Psoas muscle (tissue), 8 donors: ENCODE results near the gene PLA2G1B. TPM values are rescaled to one million over a fixed set of nuclear protein-coding genes. Genes with fewer than 3 reads are reported as not detected.

ENCODE experiments used
- ATAC-seq, 4 donors: fragments of 200-7000 bp; cut with Tn5 transposase; one replicate each; pipeline ENCODE4 v1.9.1; 2020; ENCODE audit warnings: moderate library complexity in 3 of 4, mild to moderate bottlenecking in 2 of 4
- DNase-seq, 2 donors: peaks; one replicate each; pipeline ENCODE4 v3.0.0-alpha.2; 2020
- H3K27ac ChIP-seq: fragments of 200-600 bp; one replicate; pipeline ENCODE4 v1.8.0; 2022
- H3K27me3 ChIP-seq, 3 donors: fragments of 200-600 bp in 1 of 3; one replicate each; pipeline versions ENCODE4 v1.6.1 to v1.8.0; 2013 to 2022; ENCODE audit warnings: low read length in 2 of 3, mild to moderate bottlenecking in 2 of 3, moderate library complexity in 1 of 3; ENCODE audit not compliant: insufficient read depth in 3 of 3
- H3K36me3 ChIP-seq, 2 donors: fragments of 200-600 bp in 1 of 2; one replicate each; pipeline versions ENCODE4 v1.6.1 to v1.8.0; 2013 to 2022; ENCODE audit warnings: low read depth in 1 of 2, mild to moderate bottlenecking in 1 of 2, moderate library complexity in 1 of 2; ENCODE audit not compliant: insufficient read depth in 1 of 2
- H3K4me1 ChIP-seq: fragments of 200-600 bp; one replicate; pipeline ENCODE4 v1.8.0; 2022
- H3K4me3 ChIP-seq: fragments of 200-600 bp; one replicate; pipeline ENCODE4 v1.8.0; 2022; ENCODE audit warnings: mild to moderate bottlenecking
- H3K9me3 ChIP-seq: fragments of 200-600 bp; one replicate; pipeline ENCODE4 v1.8.0; 2022
- WGBS, 3 donors: extraction: QIAGEN DNeasy Blood & Tissue Kit; methylation state at CpG; one replicate each; pipeline versions ENCODE4 v1.1.6 to v1.1.7; 2013; 5-methylcytosine and 5-hydroxymethylcytosine counted together
- intact Hi-C, 2 donors: fragments of 100-400 bp; cut with DNase I; formaldehyde crosslinking; loops; one replicate each; pipeline versions ENCODE4 v1.11.0 to v1.14.2; 2022
- polyA plus RNA-seq, 3 donors: library from polyadenylated mRNA; stranded (reverse); fragments of 200-250 nt; gene quantifications; one replicate each; pipeline ENCODE4 v1.2.3, GENCODE V29; 2013
- total RNA-seq, 4 donors: library from RNA; stranded (reverse); fragmentation: NEBNext Ultra II Directional in 2 of 4; extraction: Animal tissue kit (Norgen Biotek cat#: 25700) in 2 of 4; gene quantifications; one replicate each; pipeline versions ENCODE4 v1.2.1 to v1.2.4, GENCODE V29; 2021 to 2023
- TF ChIP-seq, protein P1 (sequence below): fragments of 200-600 bp; IDR thresholded peaks from one replicate; pipeline ENCODE4 v1.8.0; 2022; ENCODE audit warnings: antibody characterized with exemption
- donor health status: healthy with polysubstance abuse.
- donor health status: DM: no; HTN: no; CAD: no; lungs with moderate emphysema.
- donor health status: Bipolar disorder and iron deficiency.
- donor health status: healthy.
- donor health status: DM: yes; HTN: yes; CAD: no.
- donor health status: DM: no; HTN: no; CAD: no.
- donor health status: DM: no; HTN: no; CAD: no.
- donor health status: DM: yes; HTN: yes; CAD: no.

PLA2G1B gene
- total and polyA plus RNA-seq, 7 donors = 0.39 to 1.0 (median 0.81) TPM; not detected in 4

GRCh38 chr12:120278137-120279069 lies 49.2 kb downstream of the PLA2G1B start:
- WGBS, 3 donors = 95% methylated on average over 47 to 54 of the region's 57 CpGs
- ATAC-seq (no peak), DNase-seq (no peak)
- Histone ChIP-seq H3K9me3 (no peaks in the 10 kb centered on the region), H3K4me3 (no peak overlapping the region), H3K27me3 (no peaks in the 10 kb centered on the region), H3K36me3 (no peaks in the 10 kb centered on the region), H3K4me1 (no peaks in the 10 kb centered on the region), H3K27ac (no peak overlapping the region)
- intact Hi-C loops = no loop called here
- TF ChIP-seq, protein P1, sequence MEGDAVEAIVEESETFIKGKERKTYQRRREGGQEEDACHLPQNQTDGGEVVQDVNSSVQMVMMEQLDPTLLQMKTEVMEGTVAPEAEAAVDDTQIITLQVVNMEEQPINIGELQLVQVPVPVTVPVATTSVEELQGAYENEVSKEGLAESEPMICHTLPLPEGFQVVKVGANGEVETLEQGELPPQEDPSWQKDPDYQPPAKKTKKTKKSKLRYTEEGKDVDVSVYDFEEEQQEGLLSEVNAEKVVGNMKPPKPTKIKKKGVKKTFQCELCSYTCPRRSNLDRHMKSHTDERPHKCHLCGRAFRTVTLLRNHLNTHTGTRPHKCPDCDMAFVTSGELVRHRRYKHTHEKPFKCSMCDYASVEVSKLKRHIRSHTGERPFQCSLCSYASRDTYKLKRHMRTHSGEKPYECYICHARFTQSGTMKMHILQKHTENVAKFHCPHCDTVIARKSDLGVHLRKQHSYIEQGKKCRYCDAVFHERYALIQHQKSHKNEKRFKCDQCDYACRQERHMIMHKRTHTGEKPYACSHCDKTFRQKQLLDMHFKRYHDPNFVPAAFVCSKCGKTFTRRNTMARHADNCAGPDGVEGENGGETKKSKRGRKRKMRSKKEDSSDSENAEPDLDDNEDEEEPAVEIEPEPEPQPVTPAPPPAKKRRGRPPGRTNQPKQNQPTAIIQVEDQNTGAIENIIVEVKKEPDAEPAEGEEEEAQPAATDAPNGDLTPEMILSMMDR = no peak

DNA sequence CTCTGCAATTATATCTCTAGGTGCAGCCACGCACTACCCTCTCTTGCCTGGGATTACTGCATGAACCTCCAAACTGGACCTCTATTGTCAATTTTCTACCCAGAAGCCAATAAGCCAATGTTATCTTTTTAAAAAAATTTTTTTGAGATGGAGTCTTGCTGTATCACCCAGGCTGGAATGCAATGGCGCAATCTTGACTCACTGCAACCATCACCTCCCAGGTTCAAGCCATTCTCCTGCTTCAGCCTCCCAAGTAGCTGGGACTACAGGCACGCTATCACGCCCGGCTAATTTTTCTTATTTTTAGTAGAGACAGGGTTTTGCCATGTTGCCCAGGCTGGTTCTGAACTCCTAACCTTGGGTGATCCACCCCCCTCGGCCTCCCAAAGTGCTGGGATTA lies 50.8 kb downstream of the PLA2G1B start:
- Histone ChIP-seq H3K27ac (no peak overlapping the region), H3K27me3 (no peaks in the 10 kb centered on the region), H3K4me1 (no peaks in the 10 kb centered on the region), H3K4me3 (no peak overlapping the region), H3K36me3 (no peaks in the 10 kb centered on the region), H3K9me3 (no peaks in the 10 kb centered on the region)
- 93 to 95% (median 94%) methylated on average over 6 of the region's 6 CpGs for WGBS, 3 donors
- TF ChIP-seq, protein P1 = no peak
- ATAC-seq (no peak), DNase-seq (no peak)
- intact Hi-C loops = no loop called here

Other genes starting within 250 kb of the PLA2G1B start
- gene RAB35, start 211.0 kb downstream of the PLA2G1B start, total RNA-seq = 10 to 100 TPM; 24.0 to 38.7 (median 35.6) TPM
- gene RAB35, start 211.0 kb downstream of the PLA2G1B start, polyA plus RNA-seq = 10 to 100 TPM; 18.9 to 33.2 (median 31.1) TPM
- 10 to 100 TPM; 63.1 to 80.9 (median 68.6) TPM for gene GCN1, start 133.1 kb downstream of the PLA2G1B start, total RNA-seq
- gene GCN1, start 133.1 kb downstream of the PLA2G1B start, polyA plus RNA-seq = 10 to 100 TPM; 19.6 to 55.7 (median 43.2) TPM
- 1,000 to 10,000 TPM in 3 of 4 donors, 100 to 1,000 TPM in 1; 662 to 1,479 (median 1,333) TPM for gene RPLP0, start 126.7 kb downstream of the PLA2G1B start, total RNA-seq
- gene RPLP0, start 126.7 kb downstream of the PLA2G1B start, polyA plus RNA-seq = 1,000 to 10,000 TPM; 2,571 to 2,845 (median 2,673) TPM
- gene PXN, start 62.0 kb downstream of the PLA2G1B start, total RNA-seq = 100 to 1,000 TPM in 2 of 4 donors, 10 to 100 TPM in 2; 67.6 to 166 (median 106) TPM
- 100 to 1,000 TPM in 1 of 3 donors, 10 to 100 TPM in 2; 64.7 to 147 (median 96.2) TPM for gene PXN, start 62.0 kb downstream of the PLA2G1B start, polyA plus RNA-seq
- gene RNU4-2, start 35.9 kb downstream of the PLA2G1B start, total RNA-seq = over 10,000 TPM in 3 of 4 donors, 1,000 to 10,000 TPM in 1; 9,511 to 17,387 (median 16,401) TPM
- not detected for gene RNU4-2, start 35.9 kb downstream of the PLA2G1B start, polyA plus RNA-seq
- gene RNU4-1, start 34.5 kb downstream of the PLA2G1B start, total RNA-seq = 1,000 to 10,000 TPM; 1,144 to 3,144 (median 2,601) TPM
- gene RNU4-1, start 34.5 kb downstream of the PLA2G1B start, polyA plus RNA-seq = not detected
- 1 to 10 TPM; 2.3 to 7.7 (median 4.8) TPM for gene SIRT4, start 25.5 kb downstream of the PLA2G1B start, total RNA-seq
- gene SIRT4, start 25.5 kb downstream of the PLA2G1B start, polyA plus RNA-seq = 10 to 100 TPM in 1 of 3 donors, 1 to 10 TPM in 2; 3.4 to 10.7 (median 5.4) TPM
- gene MSI1, start 41.4 kb upstream of the PLA2G1B start, total RNA-seq = under 1 TPM in 2 of 4 donors, not detected in 2; 0.06 to 0.20 TPM
- under 1 TPM in 2 of 3 donors, not detected in 1; 0.03 to 0.04 TPM for gene MSI1, start 41.4 kb upstream of the PLA2G1B start, polyA plus RNA-seq
- gene COX6A1, start 110.3 kb upstream of the PLA2G1B start, total RNA-seq = 10 to 100 TPM; 34.4 to 52.6 (median 38.5) TPM
- 100 to 1,000 TPM in 1 of 3 donors, 10 to 100 TPM in 2; 58.1 to 211 (median 96.6) TPM for gene COX6A1, start 110.3 kb upstream of the PLA2G1B start, polyA plus RNA-seq
- gene TRIAP1, start 118.6 kb upstream of the PLA2G1B start, total RNA-seq = 10 to 100 TPM; 24.4 to 37.3 (median 31.0) TPM
- 100 to 1,000 TPM in 1 of 3 donors, 10 to 100 TPM in 2; 42.8 to 111 (median 60.2) TPM for gene TRIAP1, start 118.6 kb upstream of the PLA2G1B start, polyA plus RNA-seq
- gene GATC, start 118.7 kb upstream of the PLA2G1B start, total RNA-seq = 10 to 100 TPM in 2 of 4 donors, 1 to 10 TPM in 2; 8.7 to 17.6 (median 10.1) TPM
- gene GATC, start 118.7 kb upstream of the PLA2G1B start, polyA plus RNA-seq = 10 to 100 TPM in 1 of 3 donors, 1 to 10 TPM in 2; 6.4 to 16.5 (median 8.5) TPM
- gene SRSF9, start 142.0 kb upstream of the PLA2G1B start, total RNA-seq = 10 to 100 TPM; 24.9 to 34.8 (median 33.0) TPM
- gene SRSF9, start 142.0 kb upstream of the PLA2G1B start, polyA plus RNA-seq = 10 to 100 TPM; 26.4 to 53.8 (median 36.1) TPM
- 100 to 1,000 TPM in 1 of 4 donors, 10 to 100 TPM in 3; 30.1 to 116 (median 68.2) TPM for gene DYNLL1, start 168.3 kb upstream of the PLA2G1B start, total RNA-seq
- 100 to 1,000 TPM in 2 of 3 donors, 10 to 100 TPM in 1; 62.0 to 155 (median 144) TPM for gene DYNLL1, start 168.3 kb upstream of the PLA2G1B start, polyA plus RNA-seq
- 10 to 100 TPM; 33.1 to 52.8 (median 45.7) TPM for gene COQ5, start 201.4 kb upstream of the PLA2G1B start, total RNA-seq
- 10 to 100 TPM; 53.4 to 81.4 (median 55.4) TPM for gene COQ5, start 201.4 kb upstream of the PLA2G1B start, polyA plus RNA-seq
- gene RNF10, start 206.6 kb upstream of the PLA2G1B start, total RNA-seq = 100 to 1,000 TPM; 296 to 463 (median 350) TPM
- 100 to 1,000 TPM; 299 to 624 (median 302) TPM for gene RNF10, start 206.6 kb upstream of the PLA2G1B start, polyA plus RNA-seq